Metanephros (tissue), 1 donor: ENCODE data around the gene SP8. TPM values are rescaled to one million over a fixed set of nuclear protein-coding genes. Genes with fewer than 3 reads are reported as not detected.

Experiments used
- total RNA-seq: library from RNA; depleted of rRNA; stranded (reverse); fragments of >200 nt; gene quantifications from one replicate; pipeline ENCODE4 v1.2.3, GENCODE V29; 2014

The SP8 gene
- not detected for total RNA-seq

DNA sequence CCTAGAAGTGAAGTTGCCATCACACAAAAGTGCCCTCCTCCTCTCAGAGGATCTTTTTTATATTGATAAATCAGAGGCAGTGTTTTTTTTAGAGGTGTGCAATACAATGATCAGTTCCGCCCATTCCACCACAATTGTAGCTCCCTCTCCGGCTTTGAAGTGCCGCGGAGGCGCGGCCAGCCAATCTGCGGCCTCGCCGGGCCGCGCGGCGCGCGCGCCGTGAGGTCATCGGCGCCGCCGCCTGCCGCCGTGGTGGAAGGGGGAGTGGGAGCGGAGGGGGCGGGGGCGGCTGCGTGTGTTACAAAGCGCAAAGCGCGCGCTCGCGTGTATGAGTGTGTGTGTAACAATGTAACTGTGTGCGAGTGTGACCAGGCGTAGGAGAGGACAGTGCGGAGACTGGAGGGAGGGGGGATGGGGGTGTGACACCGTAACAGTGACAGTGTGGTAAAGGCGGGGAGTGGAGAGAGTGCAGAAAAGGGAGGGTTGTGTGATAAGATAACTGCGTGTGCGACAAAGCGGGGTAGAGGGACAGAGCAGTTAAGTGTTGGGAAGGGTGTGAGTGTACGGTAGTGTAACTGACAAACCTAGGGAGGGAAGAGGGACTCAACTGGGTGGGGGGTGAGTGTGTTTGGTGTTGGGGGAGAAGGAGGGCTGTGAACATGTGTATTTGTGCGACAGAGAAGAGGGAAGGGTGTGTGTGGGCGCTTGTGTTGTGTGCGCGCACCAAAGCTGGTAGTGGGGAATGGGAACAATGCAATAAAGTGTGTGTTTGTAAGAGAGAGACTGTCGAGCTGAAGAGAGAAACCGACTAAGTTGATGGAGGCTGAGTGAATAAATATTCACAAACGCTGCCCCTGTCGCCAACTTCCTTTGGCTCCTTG, at the start of gene SP8:
Gene SP8 (minus strand): TSS at position 108 of the 881 bp plus-strand sequence. CDS start 88 bp downstream, at position 20.

Other genes with a start within 250 kb of the SP8 start
- 0.18 TPM for gene ABCB5, start 171.2 kb downstream of the SP8 start, total RNA-seq